GM19324 (cell line): Measurements from ENCODE around the gene CCDC183.
"Not testable (repeated sequence)": the region's sequence is repeated elsewhere in the genome, so short reads cannot be mapped to it uniquely, and the experiment has no call there.

Source experiments
- ATAC-seq: cut with Tn5 transposase; IDR thresholded peaks from one replicate; pipeline ENCODE4 v1.9.1; 2021; ENCODE audit warnings: mild to moderate bottlenecking, moderate library complexity; ENCODE audit not compliant: unreplicated experiment, low FRiP score

Gene CCDC183

DNA sequence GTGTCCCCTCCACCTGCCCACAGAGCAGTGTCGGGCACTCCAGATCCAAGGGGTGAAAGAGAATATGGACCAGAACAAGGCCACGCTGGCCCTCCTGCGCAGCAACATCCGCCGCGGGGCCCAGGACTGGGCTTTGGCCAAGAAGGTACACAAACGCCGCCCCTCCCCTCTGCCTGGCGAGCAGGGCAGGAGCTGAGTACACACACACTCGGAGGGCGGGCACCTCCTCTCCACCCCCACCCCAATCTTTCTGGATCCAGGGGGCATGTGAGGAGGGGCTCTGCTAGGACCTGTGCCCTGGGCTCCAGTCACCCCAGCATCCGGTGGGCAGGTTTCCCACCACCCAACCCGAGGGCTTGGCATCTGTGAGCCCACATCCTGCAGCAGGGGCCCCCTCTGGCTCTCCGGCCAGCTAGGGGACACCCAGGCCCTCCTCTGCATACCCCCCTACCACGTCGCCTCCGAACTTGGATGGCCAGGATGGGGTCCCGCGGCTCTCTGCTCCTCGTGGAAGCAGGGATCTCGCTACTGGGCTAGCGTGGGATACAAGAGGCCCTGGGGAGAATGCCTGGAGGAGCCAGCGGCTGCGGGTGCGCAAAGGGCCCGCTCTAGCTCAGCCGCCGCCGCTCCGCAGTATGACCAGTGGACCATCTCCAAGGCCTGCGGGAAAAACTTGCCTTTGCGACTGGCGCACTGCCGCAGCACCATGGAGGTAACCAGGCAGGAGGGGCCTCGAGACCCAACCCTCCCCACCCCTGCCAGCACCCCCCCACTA lies 3.1 kb downstream of the CCDC183 start:
- ATAC-seq, result no peak

DNA sequence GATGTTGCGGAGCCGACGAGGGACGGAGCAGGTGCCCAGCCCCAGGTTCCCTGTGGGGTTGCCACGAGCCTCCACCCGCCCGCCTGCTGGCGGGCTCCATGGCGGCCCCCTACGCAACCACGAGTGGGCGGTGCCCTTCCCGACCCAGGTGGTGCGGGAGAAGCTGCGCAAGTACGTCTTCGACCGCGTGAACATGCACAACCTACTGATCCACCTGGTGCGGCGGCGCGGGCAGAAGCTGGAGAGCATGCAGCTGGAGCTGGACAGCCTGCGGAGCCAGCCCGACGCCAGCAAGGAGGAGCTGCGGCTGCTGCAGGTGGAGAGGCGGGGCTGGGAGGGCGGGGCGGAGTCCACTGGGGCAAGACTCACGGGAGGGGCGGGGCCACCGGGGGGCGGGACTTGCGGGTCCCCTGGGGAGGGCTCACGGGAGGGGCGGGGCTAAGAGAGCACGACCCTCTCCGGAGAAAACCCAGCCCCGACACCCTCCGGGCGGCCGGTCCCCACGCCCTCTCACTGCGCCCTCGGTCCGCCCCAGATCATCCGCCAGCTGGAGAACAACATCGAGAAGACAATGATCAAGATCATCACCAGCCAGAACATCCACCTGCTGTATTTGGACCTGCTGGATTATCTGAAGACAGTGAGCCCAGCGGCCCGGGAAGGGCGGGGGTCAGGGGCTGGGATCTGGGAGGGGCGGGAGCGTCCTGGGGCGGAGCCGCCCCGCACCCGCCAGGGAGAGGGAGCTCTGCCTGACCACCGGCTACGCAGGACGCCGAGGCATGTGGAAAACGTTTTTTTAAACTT lies 3.9 kb downstream of the CCDC183 start:
- ATAC-seq, result peak; percentile 50

DNA sequence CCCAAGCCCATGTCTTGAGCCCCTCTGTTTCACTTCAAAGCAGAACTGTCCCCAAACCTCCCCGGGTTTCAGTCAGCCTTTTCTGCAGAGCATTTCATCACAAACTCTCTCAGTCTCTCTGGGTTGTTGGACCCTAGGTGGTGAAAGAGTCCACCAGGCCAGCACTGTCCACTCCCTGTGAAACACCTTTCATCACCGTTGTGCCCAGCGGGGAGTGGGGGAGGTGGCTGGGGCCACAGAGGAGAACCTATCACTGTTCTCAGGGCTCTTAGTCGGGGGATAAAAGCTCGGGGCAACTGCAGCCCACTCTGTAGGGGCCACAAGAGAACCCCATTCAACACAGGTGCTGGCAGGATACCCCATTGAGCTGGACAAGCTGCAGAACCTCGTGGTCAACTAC lies 6.2 kb downstream of the CCDC183 start:
- no peak for ATAC-seq

DNA sequence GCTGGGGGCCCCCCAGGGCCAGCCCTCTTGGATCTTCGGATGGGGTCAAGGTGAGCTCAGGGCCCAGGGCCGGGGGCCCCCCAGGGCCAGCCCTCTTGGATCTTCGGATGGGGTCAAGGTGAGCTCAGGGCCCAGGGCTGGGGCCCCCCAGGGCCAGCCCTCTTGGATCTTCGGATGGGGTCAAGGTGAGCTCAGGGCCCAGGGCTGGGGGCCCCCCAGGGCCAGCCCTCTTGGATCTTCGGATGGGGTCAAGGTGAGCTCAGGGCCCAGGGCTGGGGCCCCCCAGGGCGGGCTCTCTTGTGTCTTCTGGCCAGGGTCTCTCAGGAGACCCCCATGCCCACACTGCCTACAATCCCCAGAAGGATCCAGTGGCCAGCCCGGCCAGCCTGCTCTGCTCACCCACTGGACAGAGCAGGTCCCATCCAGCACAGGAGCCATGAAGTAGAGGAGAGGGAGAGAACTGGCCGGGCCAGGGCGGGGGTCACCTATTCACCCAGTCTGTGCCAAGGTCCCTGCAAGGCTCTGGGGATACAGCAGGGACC lies 6.9 kb downstream of the CCDC183 start:
- not testable (repeated sequence) for ATAC-seq

DNA sequence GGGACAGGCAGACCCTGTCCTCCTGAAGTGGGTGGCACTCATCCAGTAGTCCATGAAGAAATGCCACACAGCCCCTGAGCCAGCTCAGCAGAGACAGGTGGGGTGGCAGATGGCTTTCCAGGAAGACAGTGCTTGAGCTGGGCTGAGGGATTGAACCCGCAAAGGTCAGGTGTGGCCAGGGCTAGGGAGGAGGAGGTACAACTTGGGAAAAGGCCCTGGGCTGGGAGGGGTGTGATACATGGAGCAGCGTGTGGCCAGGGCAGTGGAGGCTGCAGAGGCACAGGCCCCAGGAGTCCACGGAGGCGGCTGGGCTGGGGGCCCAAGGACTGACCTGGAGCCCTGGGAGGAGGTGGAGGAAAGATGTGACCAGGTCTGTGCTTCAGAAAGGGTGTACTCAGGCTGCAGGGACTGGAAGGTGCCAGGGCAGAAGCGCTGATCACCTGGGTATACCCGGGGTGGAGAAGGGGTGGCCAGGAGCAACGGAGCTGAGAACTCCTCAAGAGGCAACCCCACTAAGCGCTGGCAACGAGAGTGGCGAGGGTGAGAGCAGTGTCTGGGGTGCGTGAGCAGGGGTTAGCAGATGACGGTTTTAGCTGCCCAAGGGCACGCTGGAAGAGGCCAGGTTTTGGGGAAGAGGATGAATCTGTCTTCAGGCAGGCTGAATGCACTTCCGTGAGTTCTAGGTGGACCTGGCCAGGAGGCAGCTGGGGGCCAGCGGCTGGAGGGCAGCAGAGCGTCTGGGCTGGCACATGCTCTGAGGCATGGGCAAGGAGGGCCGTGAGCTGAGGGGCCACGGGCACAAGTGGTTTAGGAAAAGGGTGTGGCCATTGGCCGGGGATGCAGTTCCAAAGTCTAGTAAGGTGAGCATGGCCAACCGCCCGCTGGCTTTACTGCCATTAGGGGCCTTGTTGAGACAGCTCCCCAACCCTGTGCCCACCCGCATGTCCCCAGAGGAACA lies 7.7 kb downstream of the CCDC183 start:
- ATAC-seq, result no peak

DNA sequence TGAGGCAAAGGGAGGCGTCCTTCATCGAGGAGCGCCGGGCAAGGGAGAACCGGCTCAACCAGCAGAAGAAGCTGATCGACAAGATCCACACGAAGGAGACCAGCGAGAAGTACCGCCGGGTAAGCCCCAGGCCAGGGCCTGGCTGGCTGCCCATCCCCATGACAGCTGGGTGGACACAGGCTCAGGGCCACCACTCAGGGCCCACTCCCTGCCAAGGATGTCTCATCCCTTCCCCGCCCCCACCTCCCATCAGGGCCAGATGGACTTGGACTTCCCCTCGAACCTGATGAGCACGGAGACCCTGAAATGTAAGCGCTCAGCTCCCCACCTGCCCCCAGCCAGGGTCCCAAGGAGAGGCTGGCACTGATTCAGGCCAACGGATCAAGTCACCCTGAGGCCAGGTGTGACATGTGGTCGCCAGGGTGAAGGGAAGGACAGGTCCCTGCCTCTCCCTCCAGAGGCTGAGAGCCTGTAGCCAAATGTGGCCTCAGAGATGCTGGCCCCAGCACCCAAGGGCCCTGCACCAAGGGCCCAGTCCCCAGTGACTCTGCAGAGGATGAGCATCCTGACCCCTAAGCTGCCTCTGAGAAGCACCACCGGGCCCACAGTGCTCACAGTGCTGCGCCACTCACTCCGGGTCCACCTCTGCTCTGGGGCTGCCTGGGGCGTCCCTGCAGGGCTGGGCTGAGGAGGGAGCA lies 8.5 kb downstream of the CCDC183 start:
- ATAC-seq, result no peak

DNA sequence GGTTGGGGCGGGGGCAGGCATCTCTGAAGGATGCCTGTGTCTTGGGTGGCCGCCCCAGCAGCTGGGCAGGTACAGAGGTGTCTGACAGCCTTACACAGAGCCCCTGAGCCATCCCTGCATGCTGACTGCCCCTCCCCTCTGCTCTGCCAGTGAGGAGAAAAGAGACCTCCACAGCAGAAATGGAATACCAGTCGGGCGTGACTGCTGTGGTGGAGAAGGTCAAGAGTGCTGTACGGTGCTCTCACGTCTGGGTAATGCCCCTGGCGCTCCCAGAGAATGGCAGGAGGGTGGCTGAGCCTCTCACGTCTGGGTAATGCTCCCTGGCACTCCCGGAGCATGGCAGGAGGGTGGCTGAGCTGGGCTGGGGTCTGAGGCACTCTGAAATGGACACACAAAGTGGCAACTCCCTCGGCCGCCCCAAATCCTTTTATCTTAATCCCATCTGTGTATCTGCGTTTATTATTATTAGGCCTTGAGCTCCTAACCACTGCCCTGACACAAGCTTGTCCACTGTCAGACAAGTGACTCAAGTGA lies 9.1 kb downstream of the CCDC183 start:
- no peak for ATAC-seq

DNA sequence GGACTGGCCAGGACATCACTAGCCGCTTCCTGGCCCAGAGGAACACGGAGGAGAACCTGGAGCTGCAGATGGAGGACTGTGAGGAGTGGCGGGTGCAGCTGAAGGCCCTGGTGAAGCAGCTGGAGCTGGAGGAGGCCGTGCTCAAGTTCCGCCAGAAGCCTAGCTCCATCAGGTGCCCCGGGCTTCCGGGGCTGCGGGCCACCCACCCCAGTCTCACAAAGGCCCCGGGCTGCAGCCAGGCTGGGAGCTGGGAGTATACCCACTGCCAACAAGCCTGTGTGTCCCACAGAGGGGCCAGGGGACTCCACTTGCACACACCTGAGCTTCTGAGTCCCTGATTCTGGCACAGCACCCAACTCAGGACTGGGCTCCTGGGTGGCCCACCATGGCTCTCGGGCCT lies 9.9 kb downstream of the CCDC183 start:
- ATAC-seq, result no peak

DNA sequence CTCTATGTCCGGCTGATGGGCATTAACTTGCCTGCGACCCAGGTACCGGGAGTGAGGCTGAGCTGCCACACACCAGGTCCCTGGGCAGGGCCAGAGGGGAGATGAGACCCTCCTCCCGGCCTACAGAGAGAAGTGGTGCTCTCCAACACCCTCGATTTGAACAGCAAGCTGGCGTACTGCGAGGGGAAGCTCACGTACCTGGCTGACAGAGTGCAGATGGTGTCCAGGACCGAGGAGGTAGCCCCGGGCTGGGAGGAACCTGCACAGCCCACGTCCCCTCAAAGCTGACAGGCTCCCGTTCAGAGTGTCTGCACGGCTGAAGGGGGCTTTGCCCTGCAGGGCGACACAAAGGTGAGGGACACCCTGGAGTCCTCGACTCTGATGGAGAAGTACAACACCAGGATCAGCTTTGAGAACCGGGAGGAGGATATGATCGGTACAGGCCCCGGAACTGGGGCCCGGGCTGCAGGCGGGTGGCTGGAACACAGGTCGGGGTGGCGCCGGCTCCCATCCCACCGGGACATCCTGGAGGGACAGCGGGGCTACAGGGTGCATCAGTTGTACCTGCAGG lies 10.6 kb downstream of the CCDC183 start:
- no peak for ATAC-seq

DNA sequence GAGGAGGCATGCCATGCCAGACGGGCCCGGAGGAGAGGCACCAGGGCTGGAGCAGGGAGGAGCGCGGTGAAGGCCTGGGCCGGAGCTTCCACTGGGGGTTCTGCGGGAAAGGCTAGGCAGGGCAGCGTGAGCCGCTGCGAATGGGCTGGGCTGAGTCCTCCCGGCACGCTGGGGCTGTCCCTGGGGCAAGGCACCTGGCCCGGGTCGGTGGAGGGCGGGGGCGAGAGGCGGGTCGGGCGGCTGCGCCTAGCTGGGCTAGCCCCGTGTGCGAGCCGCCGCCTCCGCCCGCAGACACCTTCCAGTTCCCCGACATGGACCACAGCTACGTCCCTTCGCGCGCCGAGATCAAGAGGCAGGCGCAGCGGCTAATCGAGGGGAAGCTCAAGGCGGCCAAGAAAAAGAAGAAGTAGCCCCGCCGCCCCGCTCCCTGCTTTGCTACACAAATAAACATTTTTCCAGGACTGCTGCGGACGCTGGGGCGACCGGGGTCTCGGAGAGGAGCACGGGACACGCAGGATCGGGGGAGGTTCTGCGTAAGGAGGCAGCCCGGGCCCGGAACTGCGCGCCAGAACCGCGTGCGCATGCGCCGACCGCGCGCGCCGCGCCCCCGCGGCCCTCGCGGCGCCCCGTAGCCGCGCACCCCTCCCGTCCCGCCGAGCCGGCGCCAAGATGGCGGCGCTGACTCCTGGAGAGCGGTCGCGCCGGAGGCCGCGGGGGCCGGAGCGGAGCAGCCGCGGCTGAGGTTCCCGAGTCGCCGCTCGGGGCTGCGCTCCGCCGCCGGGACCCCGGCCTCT lies 11.3 kb downstream of the CCDC183 start, which contains the start of gene RABL6:
RABL6 (plus strand) TSS at position 668 of the 794 bp plus-strand sequence. CDS start 249 bp downstream, outside the sequence.
- ATAC-seq, result peak; percentile 85

DNA sequence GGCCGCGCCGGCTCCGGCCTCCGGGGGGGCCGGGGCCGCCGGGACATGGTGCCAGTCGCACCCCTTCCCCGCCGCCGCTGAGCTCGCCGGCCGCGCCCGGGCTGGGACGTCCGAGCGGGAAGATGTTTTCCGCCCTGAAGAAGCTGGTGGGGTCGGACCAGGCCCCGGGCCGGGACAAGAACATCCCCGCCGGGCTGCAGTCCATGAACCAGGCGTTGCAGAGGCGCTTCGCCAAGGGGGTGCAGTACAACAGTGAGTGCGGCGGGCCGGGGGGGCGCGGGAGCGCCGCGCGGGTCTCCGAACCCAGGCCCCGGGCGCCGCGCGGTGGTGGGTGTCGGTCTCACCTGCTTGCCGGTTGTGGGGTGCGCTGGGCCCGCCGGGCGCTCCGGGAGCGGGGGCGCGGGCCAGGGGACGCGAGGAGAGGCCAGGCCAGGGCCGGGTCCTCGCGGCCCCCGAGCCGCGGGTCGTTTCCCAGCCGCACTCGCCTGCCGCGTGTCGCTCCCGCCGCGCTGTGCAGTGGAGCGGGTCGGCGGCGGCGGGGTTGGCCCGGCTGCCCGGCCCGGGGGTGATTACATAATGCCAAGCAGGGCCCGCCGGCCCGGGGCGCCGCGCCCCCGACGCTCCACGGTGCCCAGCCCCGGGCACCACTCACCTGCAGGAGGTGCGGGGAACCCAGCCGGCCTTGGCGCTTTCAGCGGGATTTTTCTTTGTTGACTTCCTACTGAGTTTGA lies 12.1 kb downstream of the CCDC183 start:
- ATAC-seq, result peak; percentile 37

DNA sequence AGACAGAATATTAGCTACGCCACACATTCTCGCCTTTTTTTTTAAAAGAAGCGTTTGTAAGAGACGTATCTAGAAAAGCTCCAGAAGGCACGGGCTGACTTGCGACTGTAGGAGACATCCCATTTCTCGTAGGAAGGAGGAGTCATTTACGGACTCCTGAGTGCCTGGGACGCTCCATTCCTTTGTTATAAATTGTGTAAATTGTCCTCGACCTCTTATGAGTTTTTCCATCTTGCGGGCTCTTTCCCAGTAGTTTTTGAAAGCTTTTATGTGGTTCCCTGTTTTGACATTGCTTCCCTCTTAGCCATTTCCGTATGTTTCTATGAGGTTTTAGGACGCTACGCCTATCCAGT lies 12.6 kb downstream of the CCDC183 start:
- ATAC-seq, result no peak

DNA sequence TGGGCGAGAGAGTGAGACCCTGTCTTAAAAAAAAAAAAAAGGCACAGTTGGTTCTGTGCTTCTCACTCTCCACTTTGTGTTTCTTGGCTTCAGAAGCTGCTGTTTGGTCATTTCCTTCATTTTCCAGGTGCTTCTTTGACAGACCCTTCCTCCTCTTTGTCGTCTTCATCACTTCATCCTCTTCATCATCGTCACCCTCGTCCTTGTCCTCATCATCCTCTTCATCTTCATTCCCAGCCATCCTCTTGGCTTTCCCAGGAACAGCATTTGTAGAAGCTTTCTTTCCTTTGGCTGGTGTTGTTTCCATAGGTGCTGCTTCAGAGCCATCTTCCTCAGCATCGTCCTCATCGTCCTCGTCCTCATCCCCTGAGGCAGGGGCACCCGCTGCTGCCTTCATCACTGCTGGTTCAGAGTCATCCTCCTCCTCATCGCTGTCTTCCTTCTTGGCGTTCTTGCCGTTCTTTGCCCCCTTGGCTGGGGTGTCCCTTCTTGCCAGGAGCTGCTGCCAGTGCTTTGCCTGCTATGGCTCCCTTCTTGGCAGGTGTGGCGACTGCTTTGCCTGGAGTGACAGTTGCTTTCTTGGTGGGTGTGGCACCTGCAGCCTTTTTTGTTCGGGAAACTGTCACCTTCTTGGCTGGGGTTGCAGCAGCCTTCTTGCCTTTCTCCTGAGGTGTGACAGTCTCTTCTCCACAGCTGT lies 18.7 kb downstream of the CCDC183 start:
- ATAC-seq, result no peak

DNA sequence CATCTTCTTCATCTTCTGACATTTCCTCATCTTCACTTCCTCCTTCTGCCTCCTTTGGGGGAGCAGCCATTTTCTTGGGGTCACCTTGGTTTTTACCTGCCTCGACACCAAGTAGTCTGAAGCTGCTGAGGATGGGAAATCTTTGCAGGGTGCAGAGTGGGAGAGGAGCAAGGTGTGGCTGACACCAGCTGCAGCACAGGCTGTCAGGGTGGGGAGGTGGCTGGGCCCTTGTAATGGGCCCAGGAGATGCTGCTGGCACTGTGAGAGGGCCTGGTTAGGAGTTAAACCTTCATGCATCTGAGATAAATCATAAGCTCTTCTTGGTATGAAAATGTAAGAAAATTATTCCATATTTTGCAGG lies 19.3 kb downstream of the CCDC183 start:
- ATAC-seq, result no peak

DNA sequence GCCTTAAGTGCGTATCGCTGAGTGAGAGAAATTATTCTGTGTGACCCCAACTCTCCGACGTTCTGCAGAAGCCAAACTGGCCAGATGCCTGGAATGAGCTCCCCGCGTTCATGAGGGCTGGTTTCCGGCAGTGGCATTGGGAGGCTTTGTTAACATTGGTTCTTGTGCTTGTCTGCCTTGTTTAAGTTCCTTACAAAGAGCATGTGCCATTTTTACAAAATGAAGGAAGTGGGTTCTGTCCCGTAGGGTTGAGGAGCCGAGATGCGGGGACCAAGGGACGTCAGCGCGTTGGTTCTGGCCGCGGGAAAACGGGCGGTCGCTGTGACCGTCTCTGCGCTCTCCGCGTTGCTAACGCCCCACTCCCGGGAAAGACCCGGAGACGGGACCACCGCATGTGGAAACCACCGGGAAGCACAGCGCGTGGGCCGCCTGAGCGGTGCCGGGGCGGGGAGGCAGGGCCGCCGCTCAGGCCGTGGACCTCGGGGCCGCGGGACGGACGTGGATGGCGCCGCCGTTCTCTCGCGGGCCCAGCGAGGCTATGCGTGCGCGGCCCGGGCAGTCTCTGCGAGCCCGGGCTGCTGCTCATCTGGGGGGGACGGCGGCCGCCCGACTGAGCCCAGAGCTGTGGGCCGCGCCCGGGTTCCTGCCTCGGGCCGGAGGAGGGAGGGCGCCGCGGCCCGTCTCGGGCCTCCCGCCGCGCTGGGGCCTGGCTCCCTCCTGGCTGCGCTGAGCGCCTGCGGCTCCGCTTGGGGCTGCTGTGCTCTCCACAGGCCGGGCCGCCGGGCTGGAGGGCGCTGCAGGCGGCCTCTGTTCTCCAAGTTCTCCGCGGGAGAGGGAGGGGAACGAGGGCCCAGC lies 25.1 kb downstream of the CCDC183 start:
- ATAC-seq, result no peak

DNA sequence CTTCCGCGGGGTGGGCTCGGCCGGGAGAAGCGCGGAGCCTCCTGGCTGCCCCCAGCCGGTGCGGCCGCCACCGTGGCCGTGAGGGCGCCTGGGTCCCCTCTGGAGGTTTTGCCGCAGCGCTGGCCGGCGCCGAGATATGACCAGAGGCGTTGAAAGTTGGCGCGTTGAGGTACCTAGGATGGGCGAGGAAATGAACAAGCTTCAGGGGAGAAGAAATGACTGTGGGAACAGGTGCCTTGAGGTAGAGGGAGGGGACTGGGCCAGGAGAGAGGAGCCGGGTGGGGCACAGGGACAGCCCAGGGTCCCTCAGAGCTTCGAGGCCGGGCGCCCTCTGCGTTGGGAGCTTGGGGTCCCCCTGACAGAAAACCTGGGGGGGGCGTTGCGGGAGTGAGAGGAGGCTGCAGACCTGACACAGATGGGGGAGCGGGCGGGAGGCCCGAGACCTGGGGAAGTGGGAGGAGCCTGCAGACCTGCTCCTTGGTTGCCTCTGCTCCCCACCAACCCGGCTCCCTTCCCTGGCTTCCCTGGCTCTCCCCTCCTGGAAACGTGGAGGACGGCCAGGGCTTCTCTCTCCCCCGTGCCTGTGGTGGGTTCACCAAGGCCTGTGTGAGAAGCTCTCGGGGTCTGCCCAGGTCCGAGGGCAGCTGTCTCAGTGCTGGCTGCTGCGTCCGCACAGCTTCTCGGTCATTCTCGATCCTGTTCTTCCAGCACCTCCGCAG lies 25.8 kb downstream of the CCDC183 start:
- no peak for ATAC-seq
